Stomach (tissue), 9 donors: ENCODE results near the gene PTP4A1. TPM values are rescaled to one million over a fixed set of nuclear protein-coding genes. Genes with fewer than 3 reads are reported as not detected.
A peak's percentile ranks its signal among the peaks of the same experiment; 100 is the strongest.

ENCODE experiments used
- DNase-seq, 2 donors: peaks; one replicate each; pipeline versions ENCODE4 v3.0.0 to v3.0.0-alpha.2; 2013 to 2019
- H3K27ac ChIP-seq, 5 donors: fragments of 200-600 bp in 4 of 5; sonication (generic) in 4 of 5; one replicate each; pipeline ENCODE4 v1.5.1; 2013 to 2019; ENCODE audit warnings: mild to moderate bottlenecking in 1 of 5, moderate library complexity in 1 of 5
- H3K27me3 ChIP-seq, 3 donors: fragments of 200-600 bp; sonication (generic); one replicate each; pipeline ENCODE4 v1.5.1; 2017 to 2019; ENCODE audit warnings: mixed run types in 1 of 3
- H3K36me3 ChIP-seq, 4 donors: fragments of 200-600 bp; sonication (generic); 1 replicate in 3 of 4; 2 replicates in 1 of 4; pipeline ENCODE4 v1.5.1; 2016 to 2019
- H3K4me1 ChIP-seq, 4 donors: fragments of 200-600 bp; sonication (generic); one replicate each; pipeline ENCODE4 v1.5.1; 2016 to 2019
- H3K4me3 ChIP-seq, 4 donors: fragments of 200-600 bp; sonication (generic) in 3 of 4; one replicate each; pipeline ENCODE4 v1.5.1; 2016 to 2019; ENCODE audit warnings: mild to moderate bottlenecking in 1 of 4
- H3K9me3 ChIP-seq, 4 donors: fragments of 200-600 bp; sonication (generic); one replicate each; pipeline ENCODE4 v1.5.1; 2016 to 2019
- EP300 ChIP-seq: sonication (generic); formaldehyde crosslinking; IDR thresholded peaks from one replicate; pipeline ENCODE4 v1.6.1; 2017; ENCODE audit warnings: antibody characterized with exemption
- POLR2A ChIP-seq, 4 donors: fragments of 450-650 bp; IDR thresholded peaks; one replicate each; pipeline ENCODE4 v1.6.1; 2016; ENCODE audit warnings: antibody characterized with exemption in 4 of 4, control low read depth in 2 of 4, mild to moderate bottlenecking in 1 of 4, moderate library complexity in 1 of 4
- POLR2AphosphoS5 ChIP-seq, 3 donors: sonication (generic); formaldehyde crosslinking; IDR thresholded peaks; one replicate each; pipeline ENCODE4 v1.6.1; 2016; ENCODE audit warnings: antibody characterized with exemption in 3 of 3
- WGBS, 5 donors: extraction: QIAGEN DNeasy Blood & Tissue Kit in 3 of 5; methylation state at CpG; one replicate each; pipeline versions ENCODE4 v1.1.5 to v1.1.7; 2013 to 2018; 5-methylcytosine and 5-hydroxymethylcytosine counted together
- intact Hi-C: fragments of 100-400 bp; cut with DNase I; formaldehyde crosslinking; loops from one replicate; pipeline ENCODE4 v1.15.1; 2023; ENCODE audit warnings: low total_unique reads
- polyA plus RNA-seq, 3 donors: library from polyadenylated mRNA; stranded (reverse); fragments of 200-250 nt; gene quantifications; one replicate each; pipeline ENCODE4 v1.2.3, GENCODE V29; 2013
- total RNA-seq, 5 donors: library from RNA; depleted of rRNA; stranded (reverse); fragments of >200 nt; gene quantifications; one replicate each; pipeline versions ENCODE4 v1.1.0 to v1.2.3, GENCODE V29; 2014 to 2016
- TF ChIP-seq, protein P1 (sequence below), 7 experiments: fragments of 450-650 bp in 4 of 7; fragments of 200-600 bp in 3 of 7; sonication (generic) in 3 of 7; IDR thresholded peaks; one replicate each; pipeline ENCODE4 v1.5.1; 2016 to 2019; ENCODE audit warnings: antibody characterized with exemption in 7 of 7, control low read depth in 2 of 7, mild to moderate bottlenecking in 1 of 7
- donor health status: healthy with polysubstance abuse.
- donor health status: Bipolar disorder and iron deficiency.
- donor health status: healthy.

Gene PTP4A1
- total and polyA plus RNA-seq, 8 donors: 10.0 to 140 (median 37.2) TPM

DNA sequence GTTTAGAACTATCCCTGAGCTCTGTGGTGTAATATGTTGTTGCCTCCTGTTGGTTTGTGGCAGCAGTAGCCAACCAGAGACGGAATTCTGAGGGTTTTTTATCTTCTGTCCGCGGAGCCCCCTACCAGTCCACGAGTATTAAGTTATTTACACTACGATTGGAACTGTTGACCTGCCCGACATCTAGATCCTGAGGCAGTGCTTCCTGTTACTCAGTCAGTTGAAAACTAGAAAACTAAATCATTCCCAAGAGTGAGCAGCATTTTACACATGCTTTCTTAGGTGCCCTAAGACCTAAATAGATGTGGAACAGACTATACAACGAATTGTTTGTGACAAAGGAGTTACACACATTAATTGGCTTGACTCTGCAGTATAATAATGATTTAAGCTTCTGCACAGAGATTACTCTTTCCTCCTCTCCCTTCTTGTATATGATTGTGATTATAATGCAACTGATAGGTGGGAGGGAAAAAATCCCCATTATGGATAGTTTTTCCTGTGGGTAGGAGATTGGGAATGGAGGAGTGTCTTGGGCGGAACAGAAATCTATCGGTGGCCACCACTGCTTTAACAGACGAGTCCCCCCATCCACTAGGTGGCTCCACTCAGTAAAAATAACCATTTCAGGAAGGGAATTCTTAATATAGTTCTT, 1.7 kb downstream of the PTP4A1 start:
- H3K27me3 ChIP-seq: no peaks in the 10 kb centered on the region
- H3K4me3 ChIP-seq: peak overlapping the region; percentile 74 to 100 (median 80)
- H3K27ac ChIP-seq: peak overlapping the region; percentile 98 to 100 (median 100)
- no peak for TF ChIP-seq EP300
- TF ChIP-seq, protein P1, sequence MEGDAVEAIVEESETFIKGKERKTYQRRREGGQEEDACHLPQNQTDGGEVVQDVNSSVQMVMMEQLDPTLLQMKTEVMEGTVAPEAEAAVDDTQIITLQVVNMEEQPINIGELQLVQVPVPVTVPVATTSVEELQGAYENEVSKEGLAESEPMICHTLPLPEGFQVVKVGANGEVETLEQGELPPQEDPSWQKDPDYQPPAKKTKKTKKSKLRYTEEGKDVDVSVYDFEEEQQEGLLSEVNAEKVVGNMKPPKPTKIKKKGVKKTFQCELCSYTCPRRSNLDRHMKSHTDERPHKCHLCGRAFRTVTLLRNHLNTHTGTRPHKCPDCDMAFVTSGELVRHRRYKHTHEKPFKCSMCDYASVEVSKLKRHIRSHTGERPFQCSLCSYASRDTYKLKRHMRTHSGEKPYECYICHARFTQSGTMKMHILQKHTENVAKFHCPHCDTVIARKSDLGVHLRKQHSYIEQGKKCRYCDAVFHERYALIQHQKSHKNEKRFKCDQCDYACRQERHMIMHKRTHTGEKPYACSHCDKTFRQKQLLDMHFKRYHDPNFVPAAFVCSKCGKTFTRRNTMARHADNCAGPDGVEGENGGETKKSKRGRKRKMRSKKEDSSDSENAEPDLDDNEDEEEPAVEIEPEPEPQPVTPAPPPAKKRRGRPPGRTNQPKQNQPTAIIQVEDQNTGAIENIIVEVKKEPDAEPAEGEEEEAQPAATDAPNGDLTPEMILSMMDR (IDR thresholded peaks at IDR 0.05): peak in 3 of 7 experiments; percentile 38 to 57 (median 48)
- peaks cover 20 to 29% (median 28%) of the 10 kb centered on the region in 4 donors for H3K36me3 ChIP-seq
- no peaks in the 10 kb centered on the region for H3K9me3 ChIP-seq
- 4 to 11% (median 5%) methylated on average over 10 of the region's 10 CpGs for WGBS, 5 donors
- peak; percentile 48 to 85 for DNase-seq
- peaks cover 10 to 66% (median 41%) of the 10 kb centered on the region in 4 donors for H3K4me1 ChIP-seq
- intact Hi-C loops: no loop called here

DNA sequence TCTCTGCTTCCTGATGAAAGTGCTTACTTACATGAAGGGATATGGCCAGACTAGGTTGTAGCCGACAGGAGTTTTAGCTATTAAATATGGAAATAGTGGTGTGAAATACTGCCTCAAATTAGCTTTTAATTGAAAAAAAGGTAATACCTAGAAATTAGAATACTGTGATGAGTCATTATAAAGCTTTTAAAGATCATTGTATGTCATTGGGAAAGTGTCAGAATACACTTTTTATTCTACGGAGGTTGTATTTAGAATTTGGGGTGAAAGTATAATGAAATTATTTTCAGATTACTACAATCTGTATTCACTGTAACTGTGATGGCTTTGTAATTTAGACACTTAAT, 2.2 kb downstream of the PTP4A1 start:
- peak overlapping the region; percentile 74 to 100 (median 80) for H3K4me3 ChIP-seq
- 34 to 70% (median 44%) methylated on average over 2 of the region's 2 CpGs for WGBS, 5 donors

DNA sequence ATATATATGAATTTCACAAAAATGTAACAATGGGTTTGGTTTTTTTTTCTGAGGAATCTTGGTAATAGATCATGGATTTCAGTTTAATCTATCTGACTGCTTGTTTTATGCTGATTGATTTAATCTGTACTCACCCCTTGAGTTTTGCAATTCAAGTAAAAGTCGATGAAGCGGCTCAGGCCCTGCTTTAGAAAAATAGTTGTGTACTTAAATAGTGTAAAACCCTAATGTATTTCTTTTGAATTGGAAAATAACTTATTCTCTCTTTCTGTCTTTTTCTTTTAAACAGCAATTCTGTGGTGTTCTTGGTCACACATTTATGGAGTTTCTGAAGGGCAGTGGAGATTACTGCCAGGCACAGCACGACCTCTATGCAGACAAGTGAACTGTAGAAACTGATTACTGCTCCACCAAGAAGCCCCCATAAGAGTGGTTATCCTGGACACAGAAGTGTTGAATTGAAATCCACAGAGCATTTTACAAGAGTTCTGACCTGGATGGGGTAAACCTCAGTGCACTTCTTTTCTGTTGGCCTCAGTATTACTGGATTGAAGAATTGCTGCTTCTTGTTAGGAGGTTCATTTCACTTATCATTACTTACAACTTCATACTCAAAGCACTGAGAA, 4.0 kb downstream of the PTP4A1 start:
- no peak for TF ChIP-seq EP300
- TF ChIP-seq POLR2AphosphoS5 (IDR thresholded peaks at IDR 0.05): no peak
- TF ChIP-seq, protein P1 (IDR thresholded peaks at IDR 0.05): no peak
- no peak for TF ChIP-seq POLR2A (IDR thresholded peaks at IDR 0.05)
- Histone ChIP-seq H3K4me1 (peaks cover 5 to 53% (median 25%) of the 10 kb centered on the region in 4 donors), H3K27me3 (no peaks in the 10 kb centered on the region), H3K4me3 (peak overlapping the region in 2 of 4 donors; percentile 7 to 23), H3K27ac (no peak overlapping the region), H3K9me3 (no peaks in the 10 kb centered on the region), H3K36me3 (peaks cover 39 to 51% (median 51%) of the 10 kb centered on the region in 4 donors)
- DNase-seq: no peak
- 44 to 68% (median 56%) methylated on average over 3 of the region's 3 CpGs for WGBS, 5 donors
- intact Hi-C loops: loop anchor here (5.0 kb wide), 1 partner anchor 219 kb away; no protein-coding TSS in a partner anchor

More for the DNA sequence above, 2.2 kb downstream of the PTP4A1 start:
- Histone ChIP-seq H3K27ac (peak overlapping the region in 4 of 5 donors; percentile 98 to 100 (median 100)), H3K9me3 (no peaks in the 10 kb centered on the region), H3K27me3 (no peaks in the 10 kb centered on the region), H3K4me1 (peaks cover 6 to 62% (median 40%) of the 10 kb centered on the region in 4 donors), H3K36me3 (peaks cover 25 to 34% (median 33%) of the 10 kb centered on the region in 4 donors)
- intact Hi-C loops: no loop called here
- TF ChIP-seq EP300 (no peak), POLR2A (IDR thresholded peaks at IDR 0.05) (no peak), POLR2AphosphoS5 (IDR thresholded peaks at IDR 0.05) (no peak)
- TF ChIP-seq, protein P1 (IDR thresholded peaks at IDR 0.05): no peak
- DNase-seq: no peak

DNA sequence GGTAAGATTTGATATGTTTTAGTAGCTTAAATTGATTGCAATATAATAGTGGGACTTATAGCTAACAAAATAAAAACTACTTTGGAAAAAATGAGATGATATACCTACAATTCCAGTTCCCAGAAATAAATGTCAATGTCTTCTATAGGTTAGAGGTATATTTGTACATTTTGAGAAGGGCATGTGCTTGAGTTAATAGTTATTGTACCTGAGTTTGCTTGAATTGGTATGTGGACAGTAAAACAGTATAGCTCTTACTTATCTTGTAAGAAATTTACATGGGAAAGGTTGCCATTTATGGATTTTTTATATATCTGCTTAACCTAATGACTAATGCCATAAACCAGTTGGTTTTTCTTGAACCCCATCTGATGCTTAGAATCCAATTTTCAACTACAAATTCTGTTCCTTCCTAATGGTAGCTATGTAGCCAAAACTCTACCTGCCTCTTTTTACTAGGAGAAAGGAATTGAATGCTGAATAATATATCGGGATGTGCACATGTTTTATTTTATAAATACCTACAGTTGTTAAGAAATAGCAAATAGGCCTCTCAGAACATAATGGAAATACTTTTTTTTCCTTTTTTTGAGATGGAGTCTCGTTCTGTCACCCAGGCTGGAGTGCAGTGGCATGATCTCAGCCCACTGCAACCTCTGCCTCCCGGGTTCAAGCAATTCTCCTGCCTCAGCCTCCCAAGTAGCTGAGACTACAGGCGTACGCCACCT, 4.9 kb downstream of the PTP4A1 start:
- Histone ChIP-seq H3K27ac (no peak overlapping the region), H3K27me3 (no peaks in the 10 kb centered on the region), H3K9me3 (no peaks in the 10 kb centered on the region), H3K4me1 (peaks cover 0 to 45% (median 20%) of the 10 kb centered on the region in 4 donors), H3K36me3 (peaks cover 39 to 60% (median 56%) of the 10 kb centered on the region in 4 donors), H3K4me3 (peak overlapping the region in 1 of 4 donors; percentile 23)
- WGBS, 5 donors: 88 to 96% (median 92%) methylated on average over 5 of the region's 5 CpGs
- DNase-seq: no peak
- TF ChIP-seq POLR2AphosphoS5 (IDR thresholded peaks at IDR 0.05) (no peak), POLR2A (IDR thresholded peaks at IDR 0.05) (no peak), EP300 (no peak)
- TF ChIP-seq, protein P1 (IDR thresholded peaks at IDR 0.05): no peak
- intact Hi-C loops: loop anchor here (5.0 kb wide), 1 partner anchor 220 kb away; no protein-coding TSS in a partner anchor
